PC-3 (cell line): ENCODE results near the gene OPRM1. TPM values are rescaled to one million over a fixed set of nuclear protein-coding genes. Genes with fewer than 3 reads are reported as not detected.

Experiments
- ATAC-seq: fragments of 200-7000 bp; cut with Tn5 transposase; 2 replicates; pipeline ENCODE4 v1.9.1; 2020; ENCODE audit warnings: mild to moderate bottlenecking, moderate library complexity
- BruUV-seq: library from RNA; stranded (reverse); fragments of 400-500 nt; replicated peaks from 2 replicates; lab custom pipeline; 2021; lab: Mats Ljungman, UMichigan
- CTCF ChIA-PET: fragments of 300-600 bp; sonication (Branson Sonifier 250); formaldehyde crosslinking; loops from one replicate; lab custom pipeline; 2022; ENCODE audit warnings: antibody characterized with exemption; lab: Charles Lee
- POLR2A ChIA-PET: fragments of 300-600 bp; sonication (Branson Sonifier 250); formaldehyde crosslinking; loops from one replicate; lab custom pipeline; 2022; ENCODE audit warnings: antibody characterized with exemption; ENCODE audit not compliant: unreplicated experiment; lab: Charles Lee
- DNase-seq: peaks from one replicate; pipeline ENCODE4 v3.0.0-alpha.2; 2015
- H2AFZ ChIP-seq: fragments of 300-600 bp; sonication (generic); 2 replicates; pipeline ENCODE4 v1.6.0; 2016; ENCODE audit warnings: antibody characterized with exemption, low read length
- H3F3A ChIP-seq: fragments of 300-600 bp; sonication (generic); one replicate; pipeline ENCODE4 v1.6.0; 2017; ENCODE audit warnings: antibody characterized with exemption, low read length, control low read depth, mild to moderate bottlenecking; ENCODE audit not compliant: unreplicated experiment
- H3K27ac ChIP-seq: fragments of 300-600 bp; sonication (generic); 2 replicates; pipeline ENCODE4 v1.5.1; 2016; ENCODE audit warnings: mild to moderate bottlenecking, low read length
- H3K27me3 ChIP-seq: fragments of 300-600 bp; sonication (generic); 2 replicates; pipeline ENCODE4 v1.6.1; 2016; ENCODE audit warnings: low read length, mixed read lengths
- H3K36me3 ChIP-seq: fragments of 300-600 bp; sonication (generic); 2 replicates; pipeline ENCODE4 v1.6.1; 2016; ENCODE audit warnings: low read depth, mixed run types, low read length, mixed read lengths
- H3K4me1 ChIP-seq: fragments of 300-600 bp; sonication (generic); 2 replicates; pipeline ENCODE4 v1.5.1; 2016; ENCODE audit warnings: low read length; ENCODE audit not compliant: insufficient read depth
- H3K4me2 ChIP-seq: fragments of 300-600 bp; sonication (generic); 2 replicates; pipeline ENCODE4 v1.6.0; 2016; ENCODE audit warnings: low read length
- H3K4me3 ChIP-seq: fragments of 300-600 bp; sonication (generic); 2 replicates; pipeline ENCODE4 v1.5.1; 2016; ENCODE audit warnings: mild to moderate bottlenecking, low read length, mixed read lengths
- H3K79me2 ChIP-seq: fragments of 300-600 bp; sonication (generic); 2 replicates; pipeline ENCODE4 v1.6.1; 2017; ENCODE audit warnings: low read length, mixed read lengths
- H3K9ac ChIP-seq: fragments of 300-600 bp; sonication (generic); 2 replicates; pipeline ENCODE4 v1.6.0; 2016; ENCODE audit warnings: mild to moderate bottlenecking, low read length
- H3K9me2 ChIP-seq: fragments of 300-600 bp; sonication (generic); replicated peaks from 2 replicates; pipeline ENCODE4 v1.6.1; 2016; ENCODE audit warnings: mixed run types, low read length, mixed read lengths
- H3K9me3 ChIP-seq: fragments of 300-600 bp; sonication (generic); 2 replicates; pipeline ENCODE4 v1.6.1; 2016; ENCODE audit warnings: low read length, mixed read lengths
- H4K20me1 ChIP-seq: fragments of 300-600 bp; sonication (generic); 2 replicates; pipeline ENCODE4 v1.6.1; 2016; ENCODE audit warnings: low read length, mixed read lengths
- CTCF ChIP-seq: fragments of 300-600 bp; sonication (generic); conservative IDR thresholded peaks from 2 replicates; pipeline ENCODE4 v1.5.1; 2017; ENCODE audit warnings: antibody characterized with exemption, low read depth, mild to moderate bottlenecking, low read length
- EZH2 ChIP-seq: fragments of 300-600 bp; sonication (generic); IDR thresholded peaks from one replicate; pipeline ENCODE4 v1.6.1; 2017; ENCODE audit warnings: antibody characterized with exemption, mild to moderate bottlenecking, low read length; ENCODE audit not compliant: unreplicated experiment
- EZH2phosphoT487 ChIP-seq: fragments of 300-600 bp; sonication (generic); IDR thresholded peaks from 2 replicates; pipeline ENCODE4 v1.6.1; 2018; ENCODE audit warnings: mild to moderate bottlenecking, antibody characterized with exemption, low read length, borderline replicate concordance
- intact Hi-C: fragments of 100-400 bp; cut with micrococcal nuclease; formaldehyde crosslinking; loops from 2 replicates; pipeline ENCODE4 v1.9.0; 2023
- total RNA-seq: library from RNA; depleted of rRNA; stranded (reverse); fragments of >200 nt; gene quantifications from 2 replicates; pipeline ENCODE4 v1.2.3, GENCODE V29; 2014

OPRM1 gene
- total RNA-seq, 1 experiment from 2014 or later, result not detected

GRCh38 chr6:154245506-154245905, 206.5 kb downstream of the OPRM1 start:
- Histone ChIP-seq H3K36me3 (no peaks in the 10 kb centered on the region), H4K20me1 (no peaks in the 10 kb centered on the region), H2AFZ (no peak overlapping the region), H3K27me3 (peaks cover 20% of the 10 kb centered on the region; the same call in 1 of the 2 replicates), H3K4me2 (no peak overlapping the region), H3K79me2 (no peaks in the 10 kb centered on the region), H3K9me3 (no peaks in the 10 kb centered on the region), H3K9me2 (no peaks in the 10 kb centered on the region), H3F3A (no peaks in the 10 kb centered on the region), H3K27ac (no peak overlapping the region), H3K4me3 (no peak overlapping the region), H3K4me1 (no peaks in the 10 kb centered on the region), H3K9ac (no peak overlapping the region)
- intact Hi-C loops, result no loop called here
- no peak for ATAC-seq
- CTCF ChIA-PET, result no interaction called here
- POLR2A ChIA-PET, result no interaction called here
- BruUV-seq, result no TSS peak
- TF ChIP-seq CTCF (no peak), EZH2phosphoT487 (no peak), EZH2 (no peak)
- no peak for DNase-seq

DNA sequence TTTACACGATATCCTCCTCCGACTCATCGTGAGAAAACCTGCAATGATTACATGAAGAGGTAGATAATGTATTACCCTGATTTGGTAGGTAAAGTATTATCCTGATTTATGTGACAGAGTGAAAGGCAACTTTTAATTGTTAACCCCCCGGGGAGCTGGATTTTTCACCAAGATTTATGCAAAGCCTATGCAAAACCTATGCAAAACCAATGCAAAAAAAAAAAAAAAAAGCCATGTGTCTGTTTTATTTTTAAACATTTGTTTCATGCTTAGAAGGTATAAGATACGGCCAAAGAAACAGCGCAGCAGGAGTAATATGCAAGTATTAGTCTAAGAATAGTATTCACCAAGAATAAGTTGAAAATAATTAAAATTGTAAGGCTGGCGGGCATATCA, 207.7 kb downstream of the OPRM1 start:
- Histone ChIP-seq H3K9me2 (no peaks in the 10 kb centered on the region), H3F3A (no peaks in the 10 kb centered on the region), H3K9me3 (no peaks in the 10 kb centered on the region), H3K4me3 (no peak overlapping the region), H3K27ac (no peak overlapping the region), H4K20me1 (no peaks in the 10 kb centered on the region), H2AFZ (no peak overlapping the region), H3K79me2 (no peaks in the 10 kb centered on the region), H3K36me3 (no peaks in the 10 kb centered on the region), H3K4me2 (no peak overlapping the region), H3K4me1 (no peaks in the 10 kb centered on the region), H3K9ac (no peak overlapping the region), H3K27me3 (peaks cover 20% of the 10 kb centered on the region; the same call in 1 of the 2 replicates)
- no TSS peak for BruUV-seq
- POLR2A ChIA-PET, result no interaction called here
- CTCF ChIA-PET, result no interaction called here
- TF ChIP-seq EZH2phosphoT487 (no peak), EZH2 (no peak), CTCF (no peak)
- ATAC-seq, result no peak
- intact Hi-C loops, result no loop called here
- DNase-seq, result no peak

GRCh38 chr6:154247119-154247861, 208.2 kb downstream of the OPRM1 start:
- H2AFZ ChIP-seq, result no peak overlapping the region
- H3K9me2 ChIP-seq, result no peaks in the 10 kb centered on the region
- H3K27ac ChIP-seq, result no peak overlapping the region
- H4K20me1 ChIP-seq, result no peaks in the 10 kb centered on the region
- POLR2A ChIA-PET, result no interaction called here
- no TSS peak for BruUV-seq
- no peak overlapping the region for H3K9ac ChIP-seq
- DNase-seq, result no peak
- H3K4me3 ChIP-seq, result no peak overlapping the region
- H3K4me1 ChIP-seq, result no peaks in the 10 kb centered on the region
- no peak overlapping the region for H3K4me2 ChIP-seq
- H3F3A ChIP-seq, result no peaks in the 10 kb centered on the region
- intact Hi-C loops, result no loop called here
- H3K36me3 ChIP-seq, result no peaks in the 10 kb centered on the region
- no peak for ATAC-seq
- no peak for TF ChIP-seq EZH2
- no peak for TF ChIP-seq EZH2phosphoT487
- H3K27me3 ChIP-seq, result peaks cover 20% of the 10 kb centered on the region; the same call in 1 of the 2 replicates
- H3K9me3 ChIP-seq, result no peaks in the 10 kb centered on the region
- H3K79me2 ChIP-seq, result no peaks in the 10 kb centered on the region
- CTCF ChIA-PET, result no interaction called here
